GM23338 (cell line): ENCODE results near the gene RFX2. TPM values are rescaled to one million over a fixed set of nuclear protein-coding genes. Genes with fewer than 3 reads are reported as not detected.

Experiments
- ATAC-seq: fragments of 200-7000 bp; cut with Tn5 transposase; 3 replicates; pipeline ENCODE4 v1.9.1; 2020
- DNase-seq: peaks from one replicate; pipeline ENCODE4 v3.0.0-alpha.2; 2015; ENCODE audit warnings: low spot score
- H2AFZ ChIP-seq: fragments of 200-600 bp; sonication (generic); 2 replicates; pipeline ENCODE4 v1.8.0; 2016; ENCODE audit warnings: antibody characterized with exemption, mild to moderate bottlenecking, moderate library complexity
- H3F3A ChIP-seq: fragments of 200-600 bp; sonication (generic); replicated peaks from 2 replicates; pipeline ENCODE4 v1.8.0; 2017; ENCODE audit warnings: antibody characterized with exemption, mixed run types, low read depth
- H3K27ac ChIP-seq: fragments of 200-600 bp; sonication (generic); 2 replicates; pipeline ENCODE4 v1.6.1; 2016; ENCODE audit warnings: low read depth
- H3K27me3 ChIP-seq: fragments of 200-600 bp; sonication (generic); 2 replicates; pipeline ENCODE4 v1.8.0; 2016; ENCODE audit warnings: mild to moderate bottlenecking, mixed run types, moderate library complexity; ENCODE audit not compliant: insufficient read depth
- H3K36me3 ChIP-seq: fragments of 200-600 bp; sonication (generic); 2 replicates; pipeline ENCODE4 v1.8.0; 2016; ENCODE audit warnings: mild to moderate bottlenecking; ENCODE audit not compliant: insufficient read depth
- H3K4me1 ChIP-seq: fragments of 200-600 bp; sonication (generic); 2 replicates; pipeline ENCODE4 v1.8.0; 2016; ENCODE audit warnings: mild to moderate bottlenecking, moderate library complexity; ENCODE audit not compliant: insufficient read depth
- H3K4me2 ChIP-seq: fragments of 200-600 bp; sonication (generic); 2 replicates; pipeline ENCODE4 v1.7.1; 2017; ENCODE audit warnings: mixed run types
- H3K4me3 ChIP-seq: fragments of 200-600 bp; sonication (generic); 2 replicates; pipeline ENCODE4 v1.6.1; 2016; ENCODE audit warnings: mixed run types
- H3K79me2 ChIP-seq: fragments of 200-600 bp; sonication (generic); replicated peaks from 2 replicates; pipeline ENCODE4 v1.8.0; 2017; ENCODE audit warnings: mild to moderate bottlenecking; ENCODE audit not compliant: insufficient read depth
- H3K9me2 ChIP-seq: fragments of 200-600 bp; sonication (generic); 2 replicates; pipeline ENCODE4 v1.8.0; 2017; ENCODE audit not compliant: insufficient read depth
- H4K20me1 ChIP-seq: fragments of 200-600 bp; sonication (generic); replicated peaks from 2 replicates; pipeline ENCODE4 v1.8.0; 2017; ENCODE audit warnings: mild to moderate bottlenecking; ENCODE audit not compliant: insufficient read depth
- H3K27ac Mint-ChIP-seq: 2 replicates; pipeline ENCODE4 v1.8.0; 2020; ENCODE audit warnings: inconsistent platforms, mild to moderate bottlenecking, moderate library complexity, mixed read lengths
- H3K27me3 Mint-ChIP-seq: 3 replicates; pipeline ENCODE4 v1.8.0; 2022; ENCODE audit warnings: low read depth, mild to moderate bottlenecking, moderate library complexity, mixed read lengths, inconsistent platforms; ENCODE audit not compliant: insufficient read depth, poor library complexity
- H3K36me3 Mint-ChIP-seq: 3 replicates; pipeline ENCODE4 v1.8.0; 2021; ENCODE audit warnings: low read depth, mild to moderate bottlenecking, inconsistent platforms, moderate library complexity, mixed read lengths
- H3K4me1 Mint-ChIP-seq: 3 replicates; pipeline ENCODE4 v1.8.0; 2020; ENCODE audit warnings: mild to moderate bottlenecking, inconsistent platforms, mixed read lengths
- H3K4me3 Mint-ChIP-seq: 3 replicates; pipeline ENCODE4 v1.8.0; 2021; ENCODE audit warnings: moderate library complexity, mild to moderate bottlenecking, inconsistent platforms, mixed read lengths
- H3K9me3 Mint-ChIP-seq: 3 replicates; pipeline ENCODE4 v1.8.0; 2020; ENCODE audit warnings: moderate library complexity, mild to moderate bottlenecking, inconsistent platforms, mixed read lengths
- CREB1 ChIP-seq: fragments of 250-450 bp; sonication (Bioruptor Pico); IDR thresholded peaks from 2 replicates; pipeline ENCODE4 v1.5.0; 2020; ENCODE audit warnings: low read depth, mild to moderate bottlenecking, moderate library complexity
- EZH2phosphoT487 ChIP-seq: fragments of 200-600 bp; sonication (generic); IDR thresholded peaks from one replicate; pipeline ENCODE4 v1.8.1; 2018; ENCODE audit warnings: antibody characterized with exemption; ENCODE audit not compliant: unreplicated experiment
- NANOG ChIP-seq: IDR thresholded peaks from 2 replicates; pipeline ENCODE4 v1.6.1; 2016; ENCODE audit warnings: antibody characterized with exemption, borderline replicate concordance
- POLR2AphosphoS5 ChIP-seq: IDR thresholded peaks from 2 replicates; pipeline ENCODE4 v1.6.1; 2016; ENCODE audit warnings: antibody characterized with exemption, low read depth
- STAT1 ChIP-seq: IDR thresholded peaks from one replicate; pipeline ENCODE4 v1.6.1; 2016; ENCODE audit warnings: antibody characterized with exemption; ENCODE audit not compliant: unreplicated experiment
- ZNF114 ChIP-seq: fragments of 250-450 bp; sonication (Bioruptor Pico); IDR thresholded peaks from 2 replicates; pipeline ENCODE4 v1.5.0; 2020; ENCODE audit warnings: mild to moderate bottlenecking, moderate library complexity
- ZNF331 ChIP-seq: fragments of 250-450 bp; sonication (Bioruptor Pico); IDR thresholded peaks from 2 replicates; pipeline ENCODE4 v1.5.0; 2020; ENCODE audit warnings: low read depth, mild to moderate bottlenecking, moderate library complexity
- ZNF462 ChIP-seq: fragments of 250-450 bp; sonication (Bioruptor Pico); IDR thresholded peaks from 2 replicates; pipeline ENCODE4 v1.5.0; 2020; ENCODE audit warnings: mild to moderate bottlenecking, moderate library complexity
- polyA plus RNA-seq: library from polyadenylated mRNA; unstranded; fragments of >200 nt; fragmentation: Nextera tagmentation; extraction: Ambion mirVana; gene quantifications from 2 replicates; pipeline ENCODE4 v1.2.1, GENCODE V29; 2016
- total RNA-seq: library from RNA; depleted of rRNA; stranded (reverse); fragments of >200 nt; shearing (Covaris generic); gene quantifications from 2 replicates; pipeline ENCODE4 v1.2.3, GENCODE V29; 2014
- TF ChIP-seq, protein P1 (sequence below), 2 experiments: fragments of 200-600 bp in 1 of 2; sonication (generic) in 1 of 2; conservative IDR thresholded peaks; 2 replicates each; pipeline versions ENCODE4 v1.5.1 to v1.6.1; 2016 to 2017; ENCODE audit warnings: antibody characterized with exemption in 2 of 2, low read depth in 2 of 2, mild to moderate bottlenecking in 2 of 2, moderate library complexity in 1 of 2
- TF ChIP-seq, protein P2 (sequence below): IDR thresholded peaks from one replicate; pipeline ENCODE4 v1.6.1; 2018; ENCODE audit warnings: antibody characterized with exemption; ENCODE audit not compliant: unreplicated experiment

RFX2 gene
- total and polyA plus RNA-seq, 2 experiments from 2014 or later: 4.6 to 13.0 TPM

GRCh38 chr19:5993201-5993600, 117.1 kb downstream of the RFX2 start:
- H3K4me1 Mint-ChIP-seq: peaks cover 10% of the 10 kb centered on the region
- Histone ChIP-seq H4K20me1 (no peaks in the 10 kb centered on the region), H3K79me2 (no peaks in the 10 kb centered on the region), H3K36me3 (no peaks in the 10 kb centered on the region), H3K27ac (0 out of 2 replicates have a peak overlapping the region, but pooled peaks have one; percentile 26), H3K4me1 (no peaks in the 10 kb centered on the region; the same call in 1 of the 2 replicates), H3K4me2 (no peak overlapping the region), H3K9me2 (no peaks in the 10 kb centered on the region), H3K4me3 (no peak overlapping the region), H3F3A (0 out of 2 replicates have a peak, but pooled peaks cover 4% of the 10 kb centered on the region), H3K27me3 (no peaks in the 10 kb centered on the region), H2AFZ (no peak overlapping the region)
- ATAC-seq (no peak), DNase-seq (no peak)
- H3K27ac Mint-ChIP-seq: no peak overlapping the region
- peaks cover 17% of the 10 kb centered on the region for H3K27me3 Mint-ChIP-seq
- H3K4me3 Mint-ChIP-seq: no peak overlapping the region
- no peaks in the 10 kb centered on the region; the same call in 2 of the 3 replicates for H3K36me3 Mint-ChIP-seq
- H3K9me3 Mint-ChIP-seq: peaks cover 2% of the 10 kb centered on the region; the same call in 2 of the 3 replicates
- TF ChIP-seq POLR2AphosphoS5: no peak
- TF ChIP-seq ZNF462 (CRISPR knock-in tag): no peak

DNA sequence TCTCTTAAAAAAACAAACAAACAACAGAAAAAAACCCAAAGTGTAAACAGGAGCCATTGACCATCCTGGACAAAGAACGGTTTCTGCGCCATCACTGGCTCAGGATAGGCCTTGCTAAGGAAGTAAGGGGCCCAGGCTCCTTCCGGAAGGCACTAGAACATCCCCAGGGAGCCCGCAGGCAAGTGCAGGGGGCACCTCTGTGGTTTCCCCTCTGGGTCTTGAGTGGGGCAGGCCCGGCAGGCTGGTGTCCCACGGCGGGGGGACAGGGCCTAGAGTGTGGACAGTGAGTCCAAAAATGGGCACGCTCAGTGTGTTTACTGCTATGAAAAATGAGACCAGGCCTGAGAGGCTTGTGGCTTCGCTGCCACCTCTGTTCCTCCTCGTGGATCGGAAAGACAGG, 117.5 kb downstream of the RFX2 start:
- H3K4me1 Mint-ChIP-seq: peaks cover 10% of the 10 kb centered on the region
- H3K27me3 ChIP-seq: no peaks in the 10 kb centered on the region
- H3K27me3 Mint-ChIP-seq: peaks cover 17% of the 10 kb centered on the region
- no peaks in the 10 kb centered on the region; the same call in 2 of the 3 replicates for H3K36me3 Mint-ChIP-seq
- peaks cover under 1% of the 10 kb centered on the region; the same call in 1 of the 2 replicates for H3K4me1 ChIP-seq
- peaks cover 2% of the 10 kb centered on the region; the same call in 2 of the 3 replicates for H3K9me3 Mint-ChIP-seq
- H3K4me3 ChIP-seq: no peak overlapping the region
- no peak overlapping the region for H2AFZ ChIP-seq
- no peaks in the 10 kb centered on the region for H3K36me3 ChIP-seq
- H3F3A ChIP-seq: 0 out of 2 replicates have a peak, but pooled peaks cover 4% of the 10 kb centered on the region
- 0 out of 2 replicates have a peak overlapping the region, but pooled peaks have one; percentile 26 for H3K27ac ChIP-seq
- DNase-seq (no peak), ATAC-seq (no peak)
- H4K20me1 ChIP-seq: no peaks in the 10 kb centered on the region
- no peaks in the 10 kb centered on the region for H3K79me2 ChIP-seq
- H3K9me2 ChIP-seq: no peaks in the 10 kb centered on the region
- no peak overlapping the region for H3K27ac Mint-ChIP-seq
- no peak overlapping the region for H3K4me2 ChIP-seq
- no peak overlapping the region for H3K4me3 Mint-ChIP-seq
- no peak for TF ChIP-seq CREB1 (CRISPR knock-in tag)
- no peak for TF ChIP-seq EZH2phosphoT487
- TF ChIP-seq, protein P1, sequence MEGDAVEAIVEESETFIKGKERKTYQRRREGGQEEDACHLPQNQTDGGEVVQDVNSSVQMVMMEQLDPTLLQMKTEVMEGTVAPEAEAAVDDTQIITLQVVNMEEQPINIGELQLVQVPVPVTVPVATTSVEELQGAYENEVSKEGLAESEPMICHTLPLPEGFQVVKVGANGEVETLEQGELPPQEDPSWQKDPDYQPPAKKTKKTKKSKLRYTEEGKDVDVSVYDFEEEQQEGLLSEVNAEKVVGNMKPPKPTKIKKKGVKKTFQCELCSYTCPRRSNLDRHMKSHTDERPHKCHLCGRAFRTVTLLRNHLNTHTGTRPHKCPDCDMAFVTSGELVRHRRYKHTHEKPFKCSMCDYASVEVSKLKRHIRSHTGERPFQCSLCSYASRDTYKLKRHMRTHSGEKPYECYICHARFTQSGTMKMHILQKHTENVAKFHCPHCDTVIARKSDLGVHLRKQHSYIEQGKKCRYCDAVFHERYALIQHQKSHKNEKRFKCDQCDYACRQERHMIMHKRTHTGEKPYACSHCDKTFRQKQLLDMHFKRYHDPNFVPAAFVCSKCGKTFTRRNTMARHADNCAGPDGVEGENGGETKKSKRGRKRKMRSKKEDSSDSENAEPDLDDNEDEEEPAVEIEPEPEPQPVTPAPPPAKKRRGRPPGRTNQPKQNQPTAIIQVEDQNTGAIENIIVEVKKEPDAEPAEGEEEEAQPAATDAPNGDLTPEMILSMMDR (conservative IDR thresholded peaks at IDR 0.05; ENCODE audit: low read depth in 2 of 2): no peak
- no peak for TF ChIP-seq NANOG
- no peak for TF ChIP-seq ZNF331 (CRISPR knock-in tag)
- TF ChIP-seq, protein P2, sequence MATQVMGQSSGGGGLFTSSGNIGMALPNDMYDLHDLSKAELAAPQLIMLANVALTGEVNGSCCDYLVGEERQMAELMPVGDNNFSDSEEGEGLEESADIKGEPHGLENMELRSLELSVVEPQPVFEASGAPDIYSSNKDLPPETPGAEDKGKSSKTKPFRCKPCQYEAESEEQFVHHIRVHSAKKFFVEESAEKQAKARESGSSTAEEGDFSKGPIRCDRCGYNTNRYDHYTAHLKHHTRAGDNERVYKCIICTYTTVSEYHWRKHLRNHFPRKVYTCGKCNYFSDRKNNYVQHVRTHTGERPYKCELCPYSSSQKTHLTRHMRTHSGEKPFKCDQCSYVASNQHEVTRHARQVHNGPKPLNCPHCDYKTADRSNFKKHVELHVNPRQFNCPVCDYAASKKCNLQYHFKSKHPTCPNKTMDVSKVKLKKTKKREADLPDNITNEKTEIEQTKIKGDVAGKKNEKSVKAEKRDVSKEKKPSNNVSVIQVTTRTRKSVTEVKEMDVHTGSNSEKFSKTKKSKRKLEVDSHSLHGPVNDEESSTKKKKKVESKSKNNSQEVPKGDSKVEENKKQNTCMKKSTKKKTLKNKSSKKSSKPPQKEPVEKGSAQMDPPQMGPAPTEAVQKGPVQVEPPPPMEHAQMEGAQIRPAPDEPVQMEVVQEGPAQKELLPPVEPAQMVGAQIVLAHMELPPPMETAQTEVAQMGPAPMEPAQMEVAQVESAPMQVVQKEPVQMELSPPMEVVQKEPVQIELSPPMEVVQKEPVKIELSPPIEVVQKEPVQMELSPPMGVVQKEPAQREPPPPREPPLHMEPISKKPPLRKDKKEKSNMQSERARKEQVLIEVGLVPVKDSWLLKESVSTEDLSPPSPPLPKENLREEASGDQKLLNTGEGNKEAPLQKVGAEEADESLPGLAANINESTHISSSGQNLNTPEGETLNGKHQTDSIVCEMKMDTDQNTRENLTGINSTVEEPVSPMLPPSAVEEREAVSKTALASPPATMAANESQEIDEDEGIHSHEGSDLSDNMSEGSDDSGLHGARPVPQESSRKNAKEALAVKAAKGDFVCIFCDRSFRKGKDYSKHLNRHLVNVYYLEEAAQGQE: no peak
- no peak for TF ChIP-seq STAT1
- TF ChIP-seq ZNF114 (CRISPR knock-in tag): no peak
